ENCODE data around the gene PPP1R12B. TPM values are rescaled to one million over a fixed set of nuclear protein-coding genes. Genes with fewer than 3 reads are reported as not detected.

The PPP1R12B gene
- 10 to 100 TPM; 17.4 to 24.0 (median 19.2) TPM for polyA plus RNA-seq (ENCODE audit: insufficient read length in 3 of 3)
- long read RNA-seq, donor 1, partial matches to known transcripts: 39 of 39 reads
- long read RNA-seq, donor 1, other reads (novel, unspliced or antisense): 0 of 39 reads
- long read RNA-seq, donor 2, partial matches to known transcripts: 11 of 11 reads
- long read RNA-seq, donor 2, other reads (novel, unspliced or antisense): 0 of 11 reads
- long read RNA-seq, donor 3, partial matches to known transcripts: 32 of 34 reads
- long read RNA-seq, donor 3, other reads (novel, unspliced or antisense): 0 of 34 reads
- long read RNA-seq, donor 4, partial matches to known transcripts: 30 of 30 reads
- long read RNA-seq, donor 4, other reads (novel, unspliced or antisense): 0 of 30 reads
- long read RNA-seq, donor 5: 0 reads
- long read RNA-seq, donor 6, partial matches to known transcripts: 45 of 50 reads
- long read RNA-seq, donor 6, other reads (novel, unspliced or antisense): 0 of 50 reads
- long read RNA-seq, donor 7, partial matches to known transcripts: 0 of 1 reads
- long read RNA-seq, donor 7, other reads (novel, unspliced or antisense): 0 of 1 reads
- long read RNA-seq, donor 8, partial matches to known transcripts: 0 of 4 reads
- long read RNA-seq, donor 8, other reads (novel, unspliced or antisense): 0 of 4 reads
- long read RNA-seq, donor 9, partial matches to known transcripts: 0 of 2 reads
- long read RNA-seq, donor 9, other reads (novel, unspliced or antisense): 0 of 2 reads
- long read RNA-seq, donor 10: 0 reads
- long read RNA-seq, donor 11, partial matches to known transcripts: 0 of 1 reads
- long read RNA-seq, donor 11, other reads (novel, unspliced or antisense): 0 of 1 reads
- long read RNA-seq, donor 12, partial matches to known transcripts: 46 of 46 reads
- long read RNA-seq, donor 12, other reads (novel, unspliced or antisense): 0 of 46 reads
- long read RNA-seq, donor 13: 0 reads
- long read RNA-seq, donor 14, partial matches to known transcripts: 52 of 53 reads
- long read RNA-seq, donor 14, other reads (novel, unspliced or antisense): 0 of 53 reads
- long read RNA-seq, donor 15: 0 reads
- long read RNA-seq, donor 16, partial matches to known transcripts: 7 of 11 reads
- long read RNA-seq, donor 16, other reads (novel, unspliced or antisense): 0 of 11 reads

- peak; percentile 95 to 99 (median 98) for DNase-seq (ENCODE audit: extremely low read depth in 1 of 11, low read depth in 9 of 11, low spot score in 4 of 11)
These were observed at the start of gene PPP1R12B for GRCh38 chr1:202348509-202349205. TSS of gene PPP1R12B (plus strand) at chr1:202348699. CDS start at chr1:202348852, 153 bp downstream.

- DNase-seq (ENCODE audit: extremely low read depth in 1 of 11, low read depth in 9 of 11, low spot score in 4 of 11): no peak
These were observed 46.3 kb upstream of the PPP1R12B start for GRCh38 chr1:202302166-202302565.

- DNase-seq (ENCODE audit: extremely low read depth in 1 of 11, low read depth in 9 of 11, low spot score in 4 of 11): no peak
These were observed 44.1 kb upstream of the PPP1R12B start for GRCh38 chr1:202304375-202304774.

- no peak for DNase-seq (ENCODE audit: extremely low read depth in 1 of 11, low read depth in 9 of 11, low spot score in 4 of 11)
These were observed 43.3 kb upstream of the PPP1R12B start for GRCh38 chr1:202305168-202305567.

GRCh38 chr1:202306535-202307345 lies 41.8 kb upstream of the PPP1R12B start:
- no peak for DNase-seq (ENCODE audit: extremely low read depth in 1 of 11, low read depth in 9 of 11, low spot score in 4 of 11)

GRCh38 chr1:202310071-202310725 lies 38.3 kb upstream of the PPP1R12B start:
- no peak for DNase-seq (ENCODE audit: extremely low read depth in 1 of 11, low read depth in 9 of 11, low spot score in 4 of 11)

- DNase-seq (ENCODE audit: extremely low read depth in 1 of 11, low read depth in 9 of 11, low spot score in 4 of 11): no peak
These were observed 37.8 kb upstream of the PPP1R12B start for GRCh38 chr1:202310746-202311145.

GRCh38 chr1:202311875-202312635 lies 36.4 kb upstream of the PPP1R12B start:
- peak in 3 of 11 donors; percentile 18 to 43 (median 23) for DNase-seq (ENCODE audit: extremely low read depth in 1 of 11, low read depth in 9 of 11, low spot score in 4 of 11)

- peak in 10 of 11 donors; percentile 48 to 79 (median 70) for DNase-seq (ENCODE audit: extremely low read depth in 1 of 11, low read depth in 9 of 11, low spot score in 4 of 11)
These were observed 32.8 kb upstream of the PPP1R12B start for GRCh38 chr1:202315576-202316168.

- no peak for DNase-seq (ENCODE audit: extremely low read depth in 1 of 11, low read depth in 9 of 11, low spot score in 4 of 11)
These were observed 32.3 kb upstream of the PPP1R12B start for GRCh38 chr1:202316186-202316585.

GRCh38 chr1:202317941-202318925 lies 30.3 kb upstream of the PPP1R12B start:
- DNase-seq (ENCODE audit: extremely low read depth in 1 of 11, low read depth in 9 of 11, low spot score in 4 of 11): no peak

GRCh38 chr1:202319381-202320080 lies 29.0 kb upstream of the PPP1R12B start:
- no peak for DNase-seq (ENCODE audit: extremely low read depth in 1 of 11, low read depth in 9 of 11, low spot score in 4 of 11)

GRCh38 chr1:202320081-202320405 lies 28.5 kb upstream of the PPP1R12B start:
- no peak for DNase-seq (ENCODE audit: extremely low read depth in 1 of 11, low read depth in 9 of 11, low spot score in 4 of 11)

- DNase-seq (ENCODE audit: extremely low read depth in 1 of 11, low read depth in 9 of 11, low spot score in 4 of 11): no peak
These were observed 24.8 kb upstream of the PPP1R12B start for GRCh38 chr1:202323731-202324130.

- DNase-seq (ENCODE audit: extremely low read depth in 1 of 11, low read depth in 9 of 11, low spot score in 4 of 11): no peak
These were observed 23.9 kb upstream of the PPP1R12B start for GRCh38 chr1:202324646-202325045.
